HepG2 (cell line): ENCODE data around the gene FOXR1. TPM values are rescaled to one million over a fixed set of nuclear protein-coding genes. Genes with fewer than 3 reads are reported as not detected.

Source experiments
- CEBPB ChIP-seq: IDR thresholded peaks from 2 replicates; pipeline ENCODE4 v1.6.1; 2011; ENCODE audit warnings: low read depth, low read length, improper control_type of control experiment, borderline replicate concordance
- DDIT3 ChIP-seq: sonication (generic); formaldehyde crosslinking; IDR thresholded peaks from 2 replicates; pipeline ENCODE4 v1.4.0; 2020; ENCODE audit warnings: mild to moderate bottlenecking, missing genetic modification reagents
- DMTF1 ChIP-seq: sonication (generic); formaldehyde crosslinking; IDR thresholded peaks from 2 replicates; pipeline ENCODE4 v1.4.0; 2020; ENCODE audit warnings: mild to moderate bottlenecking, missing genetic modification reagents
- DNMT3B ChIP-seq: conservative IDR thresholded peaks from 2 replicates; pipeline ENCODE4 v1.6.1; 2016; ENCODE audit warnings: missing biosample characterization, control low read depth
- EED ChIP-seq: sonication (generic); formaldehyde crosslinking; IDR thresholded peaks from 2 replicates; pipeline ENCODE4 v1.5.0; 2020; ENCODE audit warnings: mild to moderate bottlenecking, missing genetic modification reagents
- FOXO1 ChIP-seq: sonication (generic); formaldehyde crosslinking; IDR thresholded peaks from 2 replicates; pipeline ENCODE4 v1.4.0; 2020; ENCODE audit warnings: missing genetic modification reagents
- JUNB ChIP-seq: sonication (generic); formaldehyde crosslinking; IDR thresholded peaks from 2 replicates; pipeline ENCODE4 v1.8.0; 2022; ENCODE audit warnings: missing genetic modification reagents, mild to moderate bottlenecking, borderline replicate concordance
- NAIF1 ChIP-seq: sonication (generic); formaldehyde crosslinking; IDR thresholded peaks from 2 replicates; pipeline ENCODE4 v1.5.0; 2020; ENCODE audit warnings: mild to moderate bottlenecking, missing genetic modification reagents, borderline replicate concordance
- NPAS2 ChIP-seq: sonication (generic); formaldehyde crosslinking; IDR thresholded peaks from 2 replicates; pipeline ENCODE4 v1.8.0; 2022; ENCODE audit warnings: mild to moderate bottlenecking, missing genetic modification reagents, borderline replicate concordance
- PREB ChIP-seq: sonication (generic); formaldehyde crosslinking; IDR thresholded peaks from 2 replicates; pipeline ENCODE4 v1.4.0; 2020; ENCODE audit warnings: missing genetic modification reagents
- RFX1 ChIP-seq: fragments of 450-650 bp; IDR thresholded peaks from 2 replicates; pipeline ENCODE4 v1.6.1; 2017
- U2AF2 ChIP-seq: fragments of 200-400 bp; formaldehyde crosslinking; IDR thresholded peaks from 2 replicates; pipeline ENCODE4 v1.6.1; 2017; ENCODE audit warnings: low read depth, mild to moderate bottlenecking, low read length
- XBP1 ChIP-seq: sonication (generic); formaldehyde crosslinking; IDR thresholded peaks from 2 replicates; pipeline ENCODE4 v1.5.0; 2020; ENCODE audit warnings: missing genetic modification reagents
- ZBTB43 ChIP-seq: sonication (generic); formaldehyde crosslinking; conservative IDR thresholded peaks from 2 replicates; pipeline ENCODE4 v1.4.0; 2020; ENCODE audit warnings: missing genetic modification reagents
- ZNF225 ChIP-seq: sonication (generic); formaldehyde crosslinking; IDR thresholded peaks from 2 replicates; pipeline ENCODE4 v1.4.0; 2020; ENCODE audit warnings: mild to moderate bottlenecking, missing genetic modification reagents
- ZNF572 ChIP-seq: sonication (generic); formaldehyde crosslinking; IDR thresholded peaks from 2 replicates; pipeline ENCODE4 v1.5.1; 2020; ENCODE audit warnings: mild to moderate bottlenecking, missing genetic modification reagents
- ZNF616 ChIP-seq: sonication (generic); formaldehyde crosslinking; IDR thresholded peaks from 2 replicates; pipeline ENCODE4 v1.5.0; 2020; ENCODE audit warnings: low read depth, mild to moderate bottlenecking, missing genetic modification reagents
- polyA plus RNA-seq, 8 experiments: library from polyadenylated mRNA; depleted of rRNA in 3 of 8; stranded (reverse) in 7 of 8; unstranded in 1 of 8; fragments of >200 nt; fragmentation: Illumina TruSeq in 4 of 8; extraction: Trizol in 4 of 8; gene quantifications; 2 replicates each; pipeline versions ENCODE4 v1.2.1 to v1.2.3, GENCODE V29; 2011 to 2016; ENCODE audit warnings: low read depth in 4 of 8, missing spikeins in 1 of 8, mixed read lengths in 1 of 8; ENCODE audit not compliant: insufficient read depth in 1 of 8
- total RNA-seq, 5 experiments: library from RNA; depleted of rRNA; stranded (reverse); fragments of >200 nt; fragmentation: Illumina TruSeq; extraction: Trizol; gene quantifications; 2 replicates each; pipeline ENCODE4 v1.2.3, GENCODE V29; 2016; ENCODE audit warnings: low read depth in 1 of 5
- TF ChIP-seq, protein P1 (sequence below): fragments of 450-650 bp; IDR thresholded peaks from 2 replicates; pipeline ENCODE4 v1.6.1; 2016
- TF ChIP-seq, protein P2 (sequence below): sonication (generic); formaldehyde crosslinking; IDR thresholded peaks from 2 replicates; pipeline ENCODE4 v1.5.1; 2020; ENCODE audit warnings: mild to moderate bottlenecking, missing genetic modification reagents, moderate library complexity

Gene FOXR1
- total and polyA plus RNA-seq, 2 of the 13 experiments (the other 11 are each of a cell fraction or from before 2014, with no cell fraction given), result not detected

DNA sequence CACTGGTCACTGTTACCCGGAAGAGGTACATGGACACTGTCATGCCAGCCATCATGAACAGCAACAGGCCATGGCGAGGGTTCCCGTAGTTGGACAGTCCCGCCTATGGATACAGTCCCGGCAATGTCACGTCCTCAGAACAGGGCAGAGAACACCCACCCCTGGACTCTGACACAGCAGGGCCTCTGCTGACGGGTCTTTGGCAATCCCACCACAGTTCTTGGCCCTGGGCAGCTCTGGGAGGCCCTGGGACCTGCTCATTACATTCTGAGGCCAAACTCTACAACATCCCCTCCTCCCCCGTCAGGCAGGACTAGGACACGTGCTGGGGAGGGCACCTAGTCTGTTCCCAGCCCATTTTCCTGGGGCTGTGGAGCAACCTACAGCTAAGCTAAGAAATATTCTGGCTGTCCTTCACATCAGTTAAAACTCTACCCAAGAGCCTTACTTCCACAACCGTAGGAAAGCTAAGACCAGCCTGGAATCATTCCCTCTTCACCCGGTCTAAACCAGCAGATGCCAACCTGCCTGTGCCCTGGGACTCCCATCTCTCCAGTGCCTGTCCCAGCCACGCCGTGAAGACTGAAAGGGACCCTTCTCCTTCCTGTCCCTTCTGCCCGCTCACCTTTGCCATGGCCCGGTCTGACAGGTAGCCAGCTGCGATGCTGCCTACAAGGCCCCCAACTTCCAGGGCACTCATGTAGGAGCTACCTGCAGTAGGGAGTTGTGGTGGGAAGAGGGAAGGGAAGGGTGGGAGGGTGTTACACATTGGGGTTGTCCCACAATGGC, 54.6 kb downstream of the FOXR1 start (continued):
- TF ChIP-seq, protein P1, sequence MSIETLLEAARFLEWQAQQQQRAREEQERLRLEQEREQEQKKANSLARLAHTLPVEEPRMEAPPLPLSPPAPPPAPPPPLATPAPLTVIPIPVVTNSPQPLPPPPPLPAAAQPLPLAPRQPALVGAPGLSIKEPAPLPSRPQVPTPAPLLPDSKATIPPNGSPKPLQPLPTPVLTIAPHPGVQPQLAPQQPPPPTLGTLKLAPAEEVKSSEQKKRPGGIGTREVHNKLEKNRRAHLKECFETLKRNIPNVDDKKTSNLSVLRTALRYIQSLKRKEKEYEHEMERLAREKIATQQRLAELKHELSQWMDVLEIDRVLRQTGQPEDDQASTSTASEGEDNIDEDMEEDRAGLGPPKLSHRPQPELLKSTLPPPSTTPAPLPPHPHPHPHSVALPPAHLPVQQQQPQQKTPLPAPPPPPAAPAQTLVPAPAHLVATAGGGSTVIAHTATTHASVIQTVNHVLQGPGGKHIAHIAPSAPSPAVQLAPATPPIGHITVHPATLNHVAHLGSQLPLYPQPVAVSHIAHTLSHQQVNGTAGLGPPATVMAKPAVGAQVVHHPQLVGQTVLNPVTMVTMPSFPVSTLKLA, result no peak
- no peak for TF ChIP-seq NPAS2 (CRISPR knock-in tag)
- TF ChIP-seq XBP1 (CRISPR knock-in tag), result no peak
- TF ChIP-seq ZBTB43 (CRISPR knock-in tag), result no peak
- TF ChIP-seq, protein P2, sequence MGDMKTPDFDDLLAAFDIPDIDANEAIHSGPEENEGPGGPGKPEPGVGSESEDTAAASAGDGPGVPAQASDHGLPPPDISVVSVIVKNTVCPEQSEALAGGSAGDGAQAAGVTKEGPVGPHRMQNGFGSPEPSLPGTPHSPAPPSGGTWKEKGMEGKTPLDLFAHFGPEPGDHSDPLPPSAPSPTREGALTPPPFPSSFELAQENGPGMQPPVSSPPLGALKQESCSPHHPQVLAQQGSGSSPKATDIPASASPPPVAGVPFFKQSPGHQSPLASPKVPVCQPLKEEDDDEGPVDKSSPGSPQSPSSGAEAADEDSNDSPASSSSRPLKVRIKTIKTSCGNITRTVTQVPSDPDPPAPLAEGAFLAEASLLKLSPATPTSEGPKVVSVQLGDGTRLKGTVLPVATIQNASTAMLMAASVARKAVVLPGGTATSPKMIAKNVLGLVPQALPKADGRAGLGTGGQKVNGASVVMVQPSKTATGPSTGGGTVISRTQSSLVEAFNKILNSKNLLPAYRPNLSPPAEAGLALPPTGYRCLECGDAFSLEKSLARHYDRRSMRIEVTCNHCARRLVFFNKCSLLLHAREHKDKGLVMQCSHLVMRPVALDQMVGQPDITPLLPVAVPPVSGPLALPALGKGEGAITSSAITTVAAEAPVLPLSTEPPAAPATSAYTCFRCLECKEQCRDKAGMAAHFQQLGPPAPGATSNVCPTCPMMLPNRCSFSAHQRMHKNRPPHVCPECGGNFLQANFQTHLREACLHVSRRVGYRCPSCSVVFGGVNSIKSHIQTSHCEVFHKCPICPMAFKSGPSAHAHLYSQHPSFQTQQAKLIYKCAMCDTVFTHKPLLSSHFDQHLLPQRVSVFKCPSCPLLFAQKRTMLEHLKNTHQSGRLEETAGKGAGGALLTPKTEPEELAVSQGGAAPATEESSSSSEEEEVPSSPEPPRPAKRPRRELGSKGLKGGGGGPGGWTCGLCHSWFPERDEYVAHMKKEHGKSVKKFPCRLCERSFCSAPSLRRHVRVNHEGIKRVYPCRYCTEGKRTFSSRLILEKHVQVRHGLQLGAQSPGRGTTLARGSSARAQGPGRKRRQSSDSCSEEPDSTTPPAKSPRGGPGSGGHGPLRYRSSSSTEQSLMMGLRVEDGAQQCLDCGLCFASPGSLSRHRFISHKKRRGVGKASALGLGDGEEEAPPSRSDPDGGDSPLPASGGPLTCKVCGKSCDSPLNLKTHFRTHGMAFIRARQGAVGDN (CRISPR knock-in tag), result peak; percentile 93
- TF ChIP-seq U2AF2, result no peak
- no peak for TF ChIP-seq ZNF572
- 0 out of 2 replicates have a peak, but pooled peaks have one; percentile 8 for TF ChIP-seq ZNF616 (CRISPR knock-in tag)
- TF ChIP-seq RFX1, result no peak
- TF ChIP-seq JUNB, result no peak
- TF ChIP-seq ZNF225, result no peak
- no peak for TF ChIP-seq PREB (CRISPR knock-in tag)
- TF ChIP-seq NAIF1, result no peak
- TF ChIP-seq EED (CRISPR knock-in tag), result no peak
- TF ChIP-seq CEBPB, result peak; percentile 60; the same call in 1 of the 2 replicates
- TF ChIP-seq FOXO1 (CRISPR knock-in tag), result no peak
- no peak for TF ChIP-seq DDIT3 (CRISPR knock-in tag)
- TF ChIP-seq DNMT3B (CRISPR knock-in tag), result no peak
- TF ChIP-seq DMTF1 (CRISPR knock-in tag), result no peak
